ENCODE results near the gene MOB1A.

The MOB1A gene

DNA sequence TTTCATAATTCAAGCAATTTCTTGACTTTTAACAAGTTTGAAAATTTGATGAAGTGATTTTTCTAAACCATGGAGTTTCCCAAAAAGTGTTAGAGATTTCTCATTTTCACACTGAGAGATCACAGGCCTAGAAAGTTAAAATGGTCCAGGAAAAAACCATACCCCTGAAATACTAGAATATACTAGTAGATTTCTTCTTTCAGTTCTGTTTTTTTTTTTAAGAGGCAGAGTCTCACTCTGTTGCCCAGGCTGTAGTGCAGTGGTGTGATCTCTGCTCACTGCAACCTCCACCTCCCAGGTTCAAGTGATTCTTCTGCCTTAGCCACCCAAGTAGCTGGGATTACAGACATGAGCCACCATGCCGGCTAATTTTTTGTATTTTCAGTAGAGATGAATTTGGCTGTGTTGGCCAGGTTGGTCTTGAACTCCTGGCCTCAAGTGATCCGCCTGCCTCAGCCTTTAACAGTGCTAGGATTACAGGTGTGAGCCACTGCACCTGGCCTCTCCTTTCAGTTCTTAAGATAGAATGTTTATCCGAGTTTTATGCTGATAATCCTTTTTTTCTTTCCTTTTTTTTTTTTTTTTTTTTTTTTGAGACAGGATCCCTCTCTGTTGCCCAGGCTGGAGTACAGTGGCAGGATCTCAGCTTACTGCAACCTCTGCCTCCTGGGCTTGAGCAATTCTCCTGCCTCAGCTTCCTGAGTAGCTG is 34.2 kb upstream of the MOB1A start:
- H3K9me3 ChIP-seq, result no peaks in the 10 kb centered on the region
- no peaks in the 10 kb centered on the region for H3K4me1 ChIP-seq
- H3K4me3 ChIP-seq (ENCODE audit: low read depth, low read length), result no peak overlapping the region
- TF ChIP-seq CTCF (IDR thresholded peaks at IDR 0.05; ENCODE audit: low read depth, low read length), result no peak
- H3K27me3 ChIP-seq, result no peaks in the 10 kb centered on the region
- no peak for DNase-seq
- H3K36me3 ChIP-seq, result peaks cover 56% of the 10 kb centered on the region

DNA sequence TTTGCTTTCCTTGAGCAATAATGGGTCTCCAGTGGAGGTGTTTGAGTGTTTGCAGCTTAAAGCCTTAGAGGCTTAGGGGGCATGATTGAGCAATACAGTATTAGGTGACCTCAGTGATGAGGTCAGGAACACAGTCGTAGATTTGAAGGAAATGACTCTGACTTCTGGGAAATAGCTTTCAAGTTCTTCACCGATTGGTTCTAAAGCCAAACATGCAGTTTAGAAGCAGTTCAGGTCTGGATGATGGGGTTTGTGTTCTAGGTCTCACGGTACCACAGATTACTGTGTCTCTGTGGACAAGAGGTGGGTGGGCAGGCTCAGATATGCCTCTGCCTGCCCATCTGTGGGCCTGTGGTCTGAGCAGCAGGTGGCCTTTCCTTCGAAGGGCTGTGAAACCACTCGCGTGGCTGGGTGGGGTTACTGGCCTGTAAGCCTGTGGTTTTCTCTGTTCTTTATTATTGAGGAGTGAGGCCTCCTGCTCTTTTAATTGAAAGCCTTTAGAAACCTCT is 27.6 kb upstream of the MOB1A start:
- Histone ChIP-seq H3K9me3 (no peaks in the 10 kb centered on the region), H3K27me3 (no peaks in the 10 kb centered on the region), H3K4me1 (no peaks in the 10 kb centered on the region), H3K36me3 (peaks cover 74% of the 10 kb centered on the region), H3K4me3 (ENCODE audit: low read depth, low read length) (no peak overlapping the region)
- no peak for DNase-seq
- TF ChIP-seq CTCF (IDR thresholded peaks at IDR 0.05; ENCODE audit: low read depth, low read length), result no peak

- DNase-seq, result no peak
Observed at GRCh38 chr2:74205596-74205995, 26.9 kb upstream of the MOB1A start.

DNA sequence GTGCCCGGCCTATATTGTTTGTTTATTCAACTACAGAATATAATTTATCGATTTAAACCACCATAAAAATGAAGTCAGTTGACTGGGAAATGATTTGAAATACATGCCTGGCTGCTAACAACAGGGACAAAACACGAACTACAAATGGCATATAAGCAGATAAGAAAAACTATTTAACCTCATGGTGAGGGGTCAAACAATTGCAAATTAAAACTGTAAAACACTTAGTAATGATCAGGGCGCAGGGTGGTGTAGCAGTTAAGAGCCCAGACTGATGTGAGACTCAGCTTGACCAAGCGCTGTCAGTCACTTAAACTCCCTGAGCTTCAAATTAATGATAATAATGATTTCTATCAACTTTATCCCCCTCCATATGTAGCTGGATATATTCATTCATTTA is 26.4 kb upstream of the MOB1A start:
- H3K27me3 ChIP-seq, result no peaks in the 10 kb centered on the region
- H3K36me3 ChIP-seq, result peaks cover 63% of the 10 kb centered on the region
- TF ChIP-seq CTCF (IDR thresholded peaks at IDR 0.05; ENCODE audit: low read depth, low read length), result no peak
- no peak overlapping the region for H3K4me3 ChIP-seq (ENCODE audit: low read depth, low read length)
- DNase-seq, result no peak
- H3K9me3 ChIP-seq, result no peaks in the 10 kb centered on the region
- no peaks in the 10 kb centered on the region for H3K4me1 ChIP-seq

More at GRCh38 chr2:74205596-74205995, 26.9 kb upstream of the MOB1A start:
- H3K4me3 ChIP-seq (ENCODE audit: low read depth, low read length), result no peak overlapping the region
- no peaks in the 10 kb centered on the region for H3K9me3 ChIP-seq
- no peaks in the 10 kb centered on the region for H3K4me1 ChIP-seq
- TF ChIP-seq CTCF (IDR thresholded peaks at IDR 0.05; ENCODE audit: low read depth, low read length), result no peak
- no peaks in the 10 kb centered on the region for H3K27me3 ChIP-seq
- H3K36me3 ChIP-seq, result peaks cover 68% of the 10 kb centered on the region

DNA sequence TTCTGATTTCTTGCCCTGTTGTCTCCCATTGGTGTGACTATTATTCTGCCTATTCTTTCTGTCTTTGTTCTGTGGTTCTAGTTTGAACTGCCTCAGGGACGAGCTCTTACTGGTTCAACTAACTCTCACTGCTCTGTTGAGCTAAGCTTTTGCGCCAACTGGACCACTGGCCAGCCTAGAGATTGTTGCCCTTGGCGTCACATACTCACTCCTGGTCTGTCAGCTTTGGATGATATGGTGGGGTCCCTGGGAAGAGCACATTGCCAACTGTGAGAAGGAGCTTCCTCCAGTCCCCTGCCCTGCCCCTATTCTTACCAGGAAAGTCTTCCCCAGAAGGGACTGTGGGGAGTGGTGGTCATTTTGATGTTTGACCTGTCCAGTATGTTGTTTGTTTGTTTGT is 25.8 kb upstream of the MOB1A start:
- no peak for TF ChIP-seq CTCF (IDR thresholded peaks at IDR 0.05; ENCODE audit: low read depth, low read length)
- H3K27me3 ChIP-seq, result no peaks in the 10 kb centered on the region
- H3K36me3 ChIP-seq, result peaks cover 56% of the 10 kb centered on the region
- no peaks in the 10 kb centered on the region for H3K9me3 ChIP-seq
- no peak for DNase-seq
- no peaks in the 10 kb centered on the region for H3K4me1 ChIP-seq
- no peak overlapping the region for H3K4me3 ChIP-seq (ENCODE audit: low read depth, low read length)

DNA sequence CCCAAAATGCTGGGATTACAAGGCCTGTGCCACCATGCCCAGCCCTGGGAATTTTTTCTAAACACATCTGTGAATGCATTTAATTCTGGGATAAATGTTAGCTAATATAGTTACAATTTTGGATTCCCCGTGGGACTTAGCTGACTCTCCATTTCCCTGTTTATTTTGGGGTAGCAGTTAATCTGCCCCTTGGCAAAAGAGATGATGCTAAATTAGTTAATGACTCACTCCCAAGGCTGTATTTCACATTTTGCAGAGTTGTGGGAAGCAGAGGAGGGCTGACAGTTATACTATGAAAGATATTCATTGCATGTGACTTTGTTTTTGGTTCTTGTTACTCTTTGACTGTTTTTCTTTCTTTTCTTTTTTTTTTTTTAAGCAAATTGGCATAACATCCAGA is 22.9 kb upstream of the MOB1A start:
- TF ChIP-seq CTCF (IDR thresholded peaks at IDR 0.05; ENCODE audit: low read depth, low read length), result no peak
- H3K36me3 ChIP-seq, result peaks cover 32% of the 10 kb centered on the region
- no peak overlapping the region for H3K4me3 ChIP-seq (ENCODE audit: low read depth, low read length)
- no peaks in the 10 kb centered on the region for H3K27me3 ChIP-seq
- no peaks in the 10 kb centered on the region for H3K4me1 ChIP-seq
- no peak for DNase-seq
- no peaks in the 10 kb centered on the region for H3K9me3 ChIP-seq

All from BE2C (cell line).